Ishikawa (cell line): ENCODE results near the gene GNG8.

Source experiments
- CEBPB ChIP-seq: IDR thresholded peaks from 2 replicates; pipeline ENCODE4 v1.6.1; 2012
- CREB1 ChIP-seq: IDR thresholded peaks from 2 replicates; pipeline ENCODE4 v1.6.1; 2012; ENCODE audit warnings: low read depth
- EGR1 ChIP-seq: IDR thresholded peaks from 2 replicates; pipeline ENCODE4 v1.6.1; 2012
- EP300 ChIP-seq: IDR thresholded peaks from 2 replicates; pipeline ENCODE4 v1.6.1; 2012; ENCODE audit warnings: borderline replicate concordance
- FOXM1 ChIP-seq: IDR thresholded peaks from 2 replicates; pipeline ENCODE4 v1.6.1; 2012; ENCODE audit warnings: low read depth, borderline replicate concordance
- MAX ChIP-seq: IDR thresholded peaks from 2 replicates; pipeline ENCODE4 v1.6.1; 2012
- NFIC ChIP-seq: IDR thresholded peaks from 2 replicates; pipeline ENCODE4 v1.6.1; 2012
- RAD21 ChIP-seq: IDR thresholded peaks from 2 replicates; pipeline ENCODE4 v1.6.1; 2012; ENCODE audit warnings: low read depth
- REST ChIP-seq: IDR thresholded peaks from 2 replicates; pipeline ENCODE4 v1.6.1; 2012; ENCODE audit warnings: low read depth, mild to moderate bottlenecking
- TAF1 ChIP-seq: IDR thresholded peaks from 2 replicates; pipeline ENCODE4 v1.6.1; 2012; ENCODE audit warnings: low read depth, mild to moderate bottlenecking
- TCF12 ChIP-seq: IDR thresholded peaks from 2 replicates; pipeline ENCODE4 v1.6.1; 2012; ENCODE audit warnings: low read depth
- TEAD4 ChIP-seq: IDR thresholded peaks from 2 replicates; pipeline ENCODE4 v1.6.1; 2012
- USF1 ChIP-seq: IDR thresholded peaks from 2 replicates; pipeline ENCODE4 v1.6.1; 2012
- YY1 ChIP-seq: IDR thresholded peaks from 2 replicates; pipeline ENCODE4 v1.6.1; 2012; ENCODE audit warnings: low read depth
- ZBTB7A ChIP-seq: IDR thresholded peaks from 2 replicates; pipeline ENCODE4 v1.6.1; 2012; ENCODE audit warnings: low read depth

The GNG8 gene

GRCh38 chr19:46623915-46624502, 12.0 kb downstream of the GNG8 start:
- no peak for TF ChIP-seq CREB1
- TF ChIP-seq RAD21, result no peak
- no peak for TF ChIP-seq TAF1
- no peak for TF ChIP-seq FOXM1
- TF ChIP-seq TCF12, result no peak
- TF ChIP-seq USF1, result no peak
- no peak for TF ChIP-seq TEAD4

- no peak for TF ChIP-seq TCF12
These were observed 13.9 kb downstream of the GNG8 start for GRCh38 chr19:46622118-46622446.

- TF ChIP-seq EGR1 (no peak), YY1 (no peak), CEBPB (no peak), EP300 (no peak), RAD21 (no peak), NFIC (no peak), FOXM1 (no peak), REST (no peak), ZBTB7A (no peak), USF1 (no peak)
These were observed 14.5 kb downstream of the GNG8 start for GRCh38 chr19:46621191-46622117.

GRCh38 chr19:46620716-46621115, 15.3 kb downstream of the GNG8 start:
- no peak for TF ChIP-seq EP300
- TF ChIP-seq REST, result no peak
- no peak for TF ChIP-seq FOXM1
- TF ChIP-seq RAD21, result no peak
- TF ChIP-seq TAF1, result no peak
- TF ChIP-seq ZBTB7A, result no peak
- no peak for TF ChIP-seq USF1
- TF ChIP-seq CEBPB, result no peak
- TF ChIP-seq TCF12, result no peak
- TF ChIP-seq TEAD4, result no peak
- TF ChIP-seq MAX, result no peak
- TF ChIP-seq CREB1, result no peak
- no peak for TF ChIP-seq YY1
- TF ChIP-seq EGR1, result no peak

GRCh38 chr19:46620267-46620666, 15.7 kb downstream of the GNG8 start:
- TF ChIP-seq USF1, result no peak
- TF ChIP-seq CEBPB, result no peak
- TF ChIP-seq RAD21, result no peak
- TF ChIP-seq FOXM1, result no peak
- no peak for TF ChIP-seq CREB1
- TF ChIP-seq TCF12, result no peak
- TF ChIP-seq NFIC, result no peak
- no peak for TF ChIP-seq EP300
- no peak for TF ChIP-seq MAX
- no peak for TF ChIP-seq EGR1
